T-helper 2 cell treated with Interferon-gamma antibody and Interleukin-4, amounts not matched to agents 5 μg/mL and 100 μg/mL, for 36 hours (primary cell): ENCODE data around the gene FES.

Experiments
- DNase-seq: peaks from one replicate; pipeline ENCODE4 v3.0.0; 2021; ENCODE audit warnings: low spot score
- H3K27ac Mint-ChIP-seq: one replicate; pipeline ENCODE4 v1.8.0; 2021; ENCODE audit warnings: mild to moderate bottlenecking, mixed read lengths
- H3K27me3 Mint-ChIP-seq: one replicate; pipeline ENCODE4 v1.8.0; 2021; ENCODE audit warnings: low read depth, mixed read lengths
- H3K36me3 Mint-ChIP-seq: one replicate; pipeline ENCODE4 v1.8.0; 2021; ENCODE audit warnings: low read depth, mixed read lengths
- H3K4me1 Mint-ChIP-seq: one replicate; pipeline ENCODE4 v1.8.0; 2021; ENCODE audit warnings: low read depth, mixed read lengths
- H3K4me3 Mint-ChIP-seq: one replicate; pipeline ENCODE4 v1.8.0; 2022; ENCODE audit warnings: mild to moderate bottlenecking, moderate library complexity, mixed read lengths
- H3K9me3 Mint-ChIP-seq: one replicate; pipeline ENCODE4 v1.8.0; 2021; ENCODE audit warnings: mixed read lengths

Gene FES

DNA sequence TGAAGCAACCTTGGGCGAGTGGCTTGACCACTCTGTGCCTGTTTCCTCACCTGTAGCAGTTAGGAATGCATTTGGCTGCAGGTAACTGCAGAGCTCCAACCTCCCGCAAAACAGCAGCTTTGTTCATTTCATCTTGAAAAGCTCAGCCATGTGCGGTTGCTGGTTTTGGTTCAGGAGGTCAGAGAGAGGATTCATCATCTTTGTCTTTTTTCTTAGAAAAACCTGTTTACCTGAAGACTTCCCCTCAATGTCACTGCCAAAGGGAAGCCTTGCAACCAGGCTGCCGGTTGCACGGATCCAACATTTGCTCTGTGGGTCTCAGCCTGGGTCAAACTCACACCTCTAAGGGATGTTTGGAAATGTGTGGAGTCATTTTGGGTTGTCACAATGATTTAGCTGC, 32.4 kb upstream of the FES start:
- Mint-ChIP-seq H3K9me3 (peaks cover 4% of the 10 kb centered on the region), H3K27ac (peak overlapping the region; percentile 90), H3K27me3 (no peaks in the 10 kb centered on the region), H3K36me3 (peaks cover 26% of the 10 kb centered on the region), H3K4me1 (peaks cover 62% of the 10 kb centered on the region), H3K4me3 (peak overlapping the region; percentile 79)
- DNase-seq, result peak; percentile 35

DNA sequence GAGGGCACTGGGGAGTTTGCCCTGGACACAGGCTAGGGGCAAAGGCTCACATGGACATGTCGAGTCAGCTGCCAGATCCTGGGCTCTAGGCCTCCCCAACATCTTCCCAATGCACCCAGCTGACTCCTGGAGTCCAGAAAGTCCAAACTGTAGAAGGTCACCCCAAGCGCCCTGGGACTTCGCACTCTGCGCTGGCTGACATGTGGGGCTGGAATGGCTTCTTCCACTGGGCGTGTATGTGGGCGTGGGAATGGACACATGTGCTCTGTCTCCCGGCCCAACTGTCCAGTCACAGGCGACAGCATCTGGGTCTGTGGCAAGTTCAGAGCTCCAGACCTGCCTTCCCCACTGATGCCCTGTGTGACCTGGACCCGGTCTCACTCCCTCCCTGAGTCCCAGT, 29.2 kb upstream of the FES start:
- H3K36me3 Mint-ChIP-seq, result peaks cover 22% of the 10 kb centered on the region
- H3K9me3 Mint-ChIP-seq, result peaks cover 4% of the 10 kb centered on the region
- peaks cover 80% of the 10 kb centered on the region for H3K4me1 Mint-ChIP-seq
- DNase-seq, result no peak
- peak overlapping the region; percentile 73 for H3K27ac Mint-ChIP-seq
- H3K27me3 Mint-ChIP-seq, result no peaks in the 10 kb centered on the region
- H3K4me3 Mint-ChIP-seq, result peak overlapping the region; percentile 18

- Mint-ChIP-seq H3K4me1 (peaks cover 63% of the 10 kb centered on the region), H3K4me3 (no peak overlapping the region)
Measured at GRCh38 chr15:90857337-90857736, 27.0 kb upstream of the FES start.

DNA sequence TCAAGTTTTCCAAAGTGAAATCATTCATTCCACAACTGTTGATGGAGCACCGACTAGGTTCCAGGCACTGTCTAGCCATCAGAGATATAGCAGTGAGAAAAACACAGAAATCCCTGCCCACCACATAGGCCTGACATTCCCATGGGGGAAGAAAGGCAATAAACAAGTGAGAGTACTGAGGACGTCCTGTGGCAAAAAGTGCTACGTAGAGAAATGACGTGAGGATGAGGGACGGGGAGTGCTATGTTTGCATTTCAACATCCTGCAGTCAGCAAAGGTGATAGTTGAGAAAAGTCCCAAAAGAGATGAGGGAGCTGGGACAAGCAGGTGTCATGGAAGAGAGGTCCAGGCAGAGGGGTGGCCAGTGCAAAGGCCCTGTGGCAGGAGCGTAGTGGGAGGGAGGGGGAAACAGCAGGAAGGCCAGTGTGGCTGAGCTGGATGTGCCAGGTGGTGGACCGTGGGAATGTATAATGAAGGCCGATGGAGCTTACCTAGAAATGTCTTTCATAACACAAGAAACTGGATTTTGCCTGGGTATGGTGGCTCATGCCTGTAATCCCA, 26.3 kb upstream of the FES start:
- peaks cover 12% of the 10 kb centered on the region for H3K36me3 Mint-ChIP-seq
- no peaks in the 10 kb centered on the region for H3K27me3 Mint-ChIP-seq
- H3K4me1 Mint-ChIP-seq, result peaks cover 57% of the 10 kb centered on the region
- H3K9me3 Mint-ChIP-seq, result peaks cover 4% of the 10 kb centered on the region
- no peak overlapping the region for H3K4me3 Mint-ChIP-seq
- DNase-seq, result no peak
- H3K27ac Mint-ChIP-seq, result peak overlapping the region; percentile 60

More at GRCh38 chr15:90857337-90857736, 27.0 kb upstream of the FES start:
- H3K27me3 Mint-ChIP-seq, result no peaks in the 10 kb centered on the region
- peak overlapping the region; percentile 29 for H3K27ac Mint-ChIP-seq
- no peak for DNase-seq
- peaks cover 4% of the 10 kb centered on the region for H3K9me3 Mint-ChIP-seq
- peaks cover 13% of the 10 kb centered on the region for H3K36me3 Mint-ChIP-seq

DNA sequence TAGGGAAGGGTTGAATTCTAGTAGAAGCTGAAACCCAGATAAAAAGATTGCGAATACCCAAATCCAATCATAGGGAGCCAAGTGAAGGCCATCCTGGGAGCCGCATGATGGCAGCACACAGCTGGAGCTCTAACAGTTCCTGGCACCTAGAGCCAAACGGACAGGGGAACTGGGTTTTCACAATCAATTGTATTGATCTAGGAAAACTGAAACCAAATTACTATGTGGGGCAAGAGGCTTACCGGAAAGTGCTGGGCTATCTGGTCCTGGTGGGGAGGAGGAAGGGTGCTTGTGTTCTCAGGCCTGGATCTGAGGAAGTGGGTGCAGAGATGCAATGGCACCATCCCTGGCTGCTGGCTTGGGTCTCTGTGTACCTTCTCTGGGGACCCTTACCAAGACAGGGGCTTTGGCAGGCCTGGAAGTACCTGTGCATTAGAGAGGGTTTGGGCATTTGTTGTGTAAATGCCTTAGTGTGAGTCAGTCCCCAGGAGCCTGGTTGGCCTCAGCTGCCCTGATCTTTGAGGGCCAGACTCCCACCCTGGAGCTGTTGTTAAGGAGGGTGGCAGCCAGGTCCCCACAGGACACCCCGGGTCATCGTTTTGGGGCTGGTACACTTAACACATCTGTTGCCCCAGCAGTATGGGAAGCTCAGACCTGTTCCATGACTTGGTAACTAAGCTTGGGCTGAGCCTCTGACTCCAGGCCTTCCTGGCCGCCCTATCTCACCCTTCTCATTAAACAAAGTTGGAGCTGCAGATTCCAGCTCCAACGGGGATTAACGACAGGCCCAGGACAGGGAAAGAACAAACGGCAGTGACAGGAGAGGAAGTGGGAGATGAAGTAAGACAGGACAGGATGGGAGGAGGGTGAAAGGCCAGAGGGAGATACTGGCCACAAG, 24.8 kb upstream of the FES start:
- Mint-ChIP-seq H3K4me1 (peaks cover 50% of the 10 kb centered on the region), H3K9me3 (peaks cover 1% of the 10 kb centered on the region), H3K27ac (peak overlapping the region; percentile 73)

GRCh38 chr15:90860450-90860849, 23.9 kb upstream of the FES start:
- H3K27ac Mint-ChIP-seq, result no peak overlapping the region
- no peaks in the 10 kb centered on the region for H3K9me3 Mint-ChIP-seq
- no peak for DNase-seq
- H3K4me1 Mint-ChIP-seq, result peaks cover 42% of the 10 kb centered on the region
- H3K36me3 Mint-ChIP-seq, result no peaks in the 10 kb centered on the region
- H3K27me3 Mint-ChIP-seq, result no peaks in the 10 kb centered on the region
- H3K4me3 Mint-ChIP-seq, result no peak overlapping the region

More for the DNA sequence above, 24.8 kb upstream of the FES start:
- no peaks in the 10 kb centered on the region for H3K27me3 Mint-ChIP-seq
- no peak for DNase-seq
- H3K4me3 Mint-ChIP-seq, result no peak overlapping the region
- H3K36me3 Mint-ChIP-seq, result peaks cover 5% of the 10 kb centered on the region

DNA sequence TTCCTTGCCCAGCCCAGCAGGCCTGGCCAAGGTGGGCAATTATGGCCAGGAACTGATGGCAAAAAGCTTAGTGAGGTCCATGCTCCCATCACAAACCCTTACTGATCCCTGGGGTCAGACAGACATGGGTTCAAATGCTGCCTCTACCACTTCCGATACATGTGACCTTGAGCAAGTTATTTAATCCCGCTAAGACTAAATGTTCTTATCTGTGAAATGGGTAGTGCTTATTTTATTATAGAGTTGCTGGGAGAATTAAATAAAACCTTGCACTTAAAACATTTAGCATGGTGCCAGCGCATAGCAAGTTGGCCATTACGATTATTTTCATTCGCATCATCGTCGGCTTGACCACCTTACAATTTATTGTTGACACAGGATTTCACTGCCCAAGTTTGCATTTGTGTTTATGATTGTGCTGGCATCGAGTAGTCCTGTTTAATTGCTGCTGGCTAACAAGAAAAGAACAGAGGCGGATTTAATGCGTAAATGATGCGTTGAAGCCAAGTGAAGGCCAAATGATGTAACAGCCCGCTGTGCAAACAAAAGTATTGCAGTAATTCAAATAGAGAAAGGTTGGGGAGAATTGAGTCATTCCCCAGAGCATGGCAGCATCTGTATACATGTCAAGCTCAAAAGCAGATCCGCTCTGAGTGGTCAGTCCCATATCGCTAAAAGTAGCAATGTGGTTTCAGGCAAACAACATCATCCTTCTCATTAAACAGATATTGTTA, 23.2 kb upstream of the FES start:
- H3K27ac Mint-ChIP-seq, result no peak overlapping the region
- H3K4me1 Mint-ChIP-seq, result peaks cover 40% of the 10 kb centered on the region
- H3K9me3 Mint-ChIP-seq, result no peaks in the 10 kb centered on the region

DNA sequence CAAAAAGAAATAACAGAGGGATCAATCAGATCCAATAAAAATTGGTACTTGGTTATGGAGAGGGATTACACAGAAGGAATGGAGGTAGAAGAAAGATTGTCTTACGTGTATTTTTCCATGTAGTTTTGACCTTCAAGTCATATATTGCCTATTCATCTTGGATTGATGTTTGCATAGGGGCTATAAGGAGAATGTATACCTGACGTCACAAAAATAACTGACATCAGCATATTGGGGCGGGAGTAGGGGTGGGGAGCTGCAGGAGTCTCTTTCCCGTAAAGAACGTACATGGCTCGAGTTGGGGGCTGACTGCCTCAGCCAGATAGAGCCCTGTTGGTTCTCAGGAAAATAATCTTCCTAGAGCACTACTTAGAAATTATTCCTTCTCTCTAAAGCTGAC, 21.8 kb upstream of the FES start:
- no peak for DNase-seq
- Mint-ChIP-seq H3K36me3 (no peaks in the 10 kb centered on the region), H3K9me3 (no peaks in the 10 kb centered on the region), H3K4me1 (peaks cover 38% of the 10 kb centered on the region), H3K27ac (no peak overlapping the region), H3K4me3 (no peak overlapping the region), H3K27me3 (no peaks in the 10 kb centered on the region)

More for the DNA sequence above, 23.2 kb upstream of the FES start:
- no peaks in the 10 kb centered on the region for H3K36me3 Mint-ChIP-seq
- H3K4me3 Mint-ChIP-seq, result no peak overlapping the region
- no peaks in the 10 kb centered on the region for H3K27me3 Mint-ChIP-seq
- DNase-seq, result no peak

DNA sequence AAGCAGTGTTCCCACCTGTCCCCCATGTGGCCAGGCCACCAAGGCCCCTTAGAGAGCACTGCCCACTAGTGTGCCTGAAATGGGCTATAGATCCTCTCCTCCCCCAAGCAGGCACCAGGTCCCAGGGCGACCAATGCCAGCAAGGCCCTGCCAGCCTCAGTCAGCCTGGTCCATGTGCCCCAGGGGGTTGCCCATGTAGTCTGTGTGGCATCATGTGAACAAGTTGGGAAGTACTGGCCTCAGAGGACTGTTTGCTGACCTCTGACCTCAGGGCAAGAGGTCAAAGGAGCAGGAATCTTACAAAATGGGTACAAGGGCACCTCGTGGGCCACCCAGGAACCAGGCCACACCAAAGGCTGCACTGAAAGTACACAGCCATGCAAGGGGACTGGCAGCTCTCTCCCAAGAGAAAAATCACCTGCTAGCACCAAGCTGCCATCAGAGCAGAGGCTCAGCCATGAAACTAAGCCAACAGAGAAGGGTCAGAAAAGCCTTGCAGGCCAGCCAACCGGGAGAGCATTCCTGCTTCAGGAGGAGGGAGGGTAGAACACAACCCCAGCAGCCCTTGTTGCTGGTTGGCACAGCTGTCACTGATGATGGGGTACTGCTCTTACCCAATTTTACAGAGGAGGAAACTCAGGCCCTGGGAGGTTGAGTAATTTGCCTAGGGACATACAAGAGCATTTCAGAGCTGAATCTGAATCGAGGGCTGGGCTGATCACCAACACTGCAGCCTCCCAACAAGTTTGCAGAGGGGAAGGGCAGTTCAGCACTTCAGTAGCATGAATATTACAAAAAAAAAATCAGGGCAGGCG, 21.1 kb upstream of the FES start:
- Mint-ChIP-seq H3K27ac (peak overlapping the region; percentile 55), H3K9me3 (no peaks in the 10 kb centered on the region), H3K27me3 (no peaks in the 10 kb centered on the region), H3K36me3 (no peaks in the 10 kb centered on the region), H3K4me3 (no peak overlapping the region), H3K4me1 (peaks cover 36% of the 10 kb centered on the region)
- no peak for DNase-seq

DNA sequence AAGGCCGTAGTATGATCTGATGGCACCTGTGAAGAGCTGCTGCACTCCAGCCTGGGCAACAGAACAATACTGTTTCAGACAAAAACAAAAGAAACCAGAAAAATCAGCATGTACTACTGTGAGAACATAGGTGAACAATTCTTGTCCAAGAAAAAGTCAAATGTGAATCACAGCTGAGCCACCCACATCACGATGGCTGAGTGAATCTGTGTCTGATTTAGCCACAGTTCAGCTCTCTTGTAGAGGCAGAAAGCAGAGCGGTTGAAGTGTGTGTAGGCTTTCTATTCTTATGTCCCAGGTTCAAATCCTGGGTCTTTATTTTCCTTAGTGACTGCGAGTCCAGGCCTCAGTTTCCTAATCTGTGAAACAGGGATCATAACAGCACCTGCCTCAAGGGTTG, 20.3 kb upstream of the FES start:
- no peaks in the 10 kb centered on the region for H3K27me3 Mint-ChIP-seq
- H3K9me3 Mint-ChIP-seq, result no peaks in the 10 kb centered on the region
- peaks cover 44% of the 10 kb centered on the region for H3K4me1 Mint-ChIP-seq
- DNase-seq, result peak; percentile 47
- peaks cover 3% of the 10 kb centered on the region for H3K36me3 Mint-ChIP-seq
- H3K4me3 Mint-ChIP-seq, result no peak overlapping the region
- no peak overlapping the region for H3K27ac Mint-ChIP-seq

- Mint-ChIP-seq H3K27me3 (no peaks in the 10 kb centered on the region), H3K36me3 (peaks cover 3% of the 10 kb centered on the region), H3K27ac (no peak overlapping the region), H3K9me3 (no peaks in the 10 kb centered on the region), H3K4me3 (no peak overlapping the region), H3K4me1 (peaks cover 45% of the 10 kb centered on the region)
- no peak for DNase-seq
Measured at GRCh38 chr15:90864507-90864906, 19.8 kb upstream of the FES start.

- no peak overlapping the region for H3K4me3 Mint-ChIP-seq
- H3K36me3 Mint-ChIP-seq, result peaks cover 7% of the 10 kb centered on the region
- H3K27ac Mint-ChIP-seq, result peak overlapping the region; percentile 6
- no peaks in the 10 kb centered on the region for H3K9me3 Mint-ChIP-seq
- H3K27me3 Mint-ChIP-seq, result no peaks in the 10 kb centered on the region
- H3K4me1 Mint-ChIP-seq, result peaks cover 50% of the 10 kb centered on the region
- DNase-seq, result no peak
Measured at GRCh38 chr15:90865702-90866101, 18.6 kb upstream of the FES start.

DNA sequence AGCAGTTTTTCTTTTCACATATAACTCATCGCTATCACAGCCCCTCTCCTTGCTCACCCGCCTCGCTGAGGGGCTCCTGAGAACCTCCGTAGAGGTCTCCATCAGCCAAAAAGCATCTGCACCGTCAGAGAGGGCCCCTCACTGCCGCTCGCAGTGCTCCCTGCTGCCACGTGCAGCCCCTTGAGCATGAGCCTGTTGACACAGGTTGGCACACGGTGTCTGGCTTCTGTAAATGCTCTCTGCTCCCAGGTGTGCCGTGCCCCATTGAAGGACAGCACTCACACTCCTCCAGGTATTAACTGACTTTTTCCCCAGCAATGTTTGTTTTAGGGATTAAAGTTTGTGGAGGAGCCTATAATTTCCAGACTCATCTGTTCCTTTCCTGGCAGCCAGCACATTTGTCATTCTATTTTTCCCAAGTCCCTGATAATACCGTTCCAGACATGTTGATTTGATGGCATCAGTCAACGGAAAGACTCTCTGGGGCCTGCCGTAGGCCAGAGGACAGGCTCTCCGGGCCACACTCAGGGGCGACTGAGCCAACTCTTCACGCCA, 18.1 kb upstream of the FES start:
- Mint-ChIP-seq H3K27ac (no peak overlapping the region), H3K36me3 (peaks cover 10% of the 10 kb centered on the region), H3K27me3 (no peaks in the 10 kb centered on the region), H3K4me3 (no peak overlapping the region), H3K9me3 (no peaks in the 10 kb centered on the region), H3K4me1 (peaks cover 51% of the 10 kb centered on the region)
- no peak for DNase-seq
